ENCODE data around the gene POR.

DNA sequence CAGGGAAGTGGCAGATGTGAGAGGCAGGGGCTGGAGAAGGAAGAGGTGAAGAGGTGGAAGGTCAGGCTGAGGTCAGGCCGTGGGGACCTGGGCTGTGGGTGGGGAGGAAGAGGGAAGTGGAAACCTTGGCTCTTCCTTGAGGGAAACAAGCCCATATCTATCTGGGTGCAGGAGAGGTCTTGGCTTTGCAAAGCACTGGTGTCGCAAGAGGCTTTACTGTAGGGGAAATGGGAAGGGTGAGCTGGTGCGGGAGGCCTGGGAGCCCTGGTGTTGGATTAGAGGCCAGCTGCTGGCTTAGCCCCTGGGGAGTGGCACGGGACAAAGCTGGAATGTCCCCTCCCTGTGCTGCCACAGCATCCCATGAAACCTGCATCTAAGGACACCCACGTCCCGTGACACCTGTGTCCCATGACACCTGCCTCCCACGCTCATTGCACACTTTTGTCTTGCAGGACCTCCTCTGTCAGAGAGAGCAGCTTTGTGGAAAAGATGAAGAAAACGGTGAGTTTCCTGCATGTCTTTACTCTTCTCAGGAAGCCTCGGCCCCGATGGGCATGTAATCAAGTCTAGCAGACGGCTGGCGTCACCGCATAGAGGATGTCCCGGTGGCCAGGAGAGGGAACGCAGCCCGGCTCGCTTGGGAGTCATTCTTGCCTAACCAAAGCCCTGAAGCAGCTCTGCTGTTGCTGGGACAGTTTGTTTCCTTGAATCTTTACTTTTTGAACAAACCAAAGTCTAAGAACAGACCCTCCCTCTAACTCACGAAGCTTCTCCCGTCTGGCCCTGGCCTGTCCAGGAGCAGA, 57.2 kb downstream of the POR start:
- no peak for TF ChIP-seq SNAI2 (CRISPR knock-in tag; IDR thresholded peaks at IDR 0.05)
- TF ChIP-seq RARB (CRISPR knock-in tag; IDR thresholded peaks at IDR 0.05), result no peak
